Fibroblast of lung (primary cell): ENCODE measurements around the gene GRIA1. TPM values are rescaled to one million over a fixed set of nuclear protein-coding genes. Genes with fewer than 3 reads are reported as not detected.

ENCODE experiments used
- DNase-seq, 2 donors: peaks; one replicate each; pipeline versions ENCODE4 v3.0.0 to v3.0.0-alpha.2; 2010; ENCODE audit warnings: low read depth in 2 of 2
- H2AFZ ChIP-seq: 2 replicates; pipeline ENCODE4 v1.5.1; 2012; ENCODE audit warnings: low read length, control low read depth, inconsistent platforms
- H3K27ac ChIP-seq: 2 replicates; pipeline ENCODE4 v1.5.1; 2011; ENCODE audit warnings: low read length, control low read depth; ENCODE audit not compliant: insufficient read depth
- H3K27me3 ChIP-seq: 2 replicates; pipeline ENCODE4 v1.5.1; 2011; ENCODE audit warnings: mild to moderate bottlenecking, low read length; ENCODE audit not compliant: control insufficient read depth, insufficient read depth
- H3K36me3 ChIP-seq: 2 replicates; pipeline ENCODE4 v1.5.1; 2011; ENCODE audit warnings: low read length; ENCODE audit not compliant: control insufficient read depth, insufficient read depth
- H3K4me1 ChIP-seq: 2 replicates; pipeline ENCODE4 v1.5.1; 2011; ENCODE audit warnings: low read length; ENCODE audit not compliant: control insufficient read depth, insufficient read depth; ENCODE audit errors: extremely low read depth
- H3K4me2 ChIP-seq: 2 replicates; pipeline ENCODE4 v1.5.1; 2011; ENCODE audit warnings: low read length, control low read depth; ENCODE audit not compliant: insufficient read depth; ENCODE audit errors: extremely low read depth
- H3K4me3 ChIP-seq, 4 experiments: fragments of 200-600 bp in 1 of 4; sonication (generic) in 1 of 4; replicated peaks in 1 of 4; 2 replicates each; pipeline ENCODE4 v1.5.1; 2011 to 2016; ENCODE audit warnings: low read length in 4 of 4, low read depth in 3 of 4, mild to moderate bottlenecking in 3 of 4, control low read depth in 2 of 4, inconsistent platforms in 1 of 4, mixed read lengths in 1 of 4; ENCODE audit not compliant: insufficient read depth in 1 of 4; ENCODE audit errors: control extremely low read depth in 1 of 4
- H3K79me2 ChIP-seq: 2 replicates; pipeline ENCODE4 v1.5.1; 2012; ENCODE audit warnings: mild to moderate bottlenecking, low read length, inconsistent platforms; ENCODE audit not compliant: control insufficient read depth, insufficient read depth
- H3K9ac ChIP-seq: 2 replicates; pipeline ENCODE4 v1.5.1; 2011; ENCODE audit warnings: mild to moderate bottlenecking, low read length, control low read depth; ENCODE audit not compliant: insufficient read depth
- H3K9me3 ChIP-seq: 2 replicates; pipeline ENCODE4 v1.5.1; 2012; ENCODE audit warnings: low read depth, low read length; ENCODE audit not compliant: control insufficient read depth, insufficient read depth
- H4K20me1 ChIP-seq: 2 replicates; pipeline ENCODE4 v1.5.1; 2011; ENCODE audit warnings: low read length; ENCODE audit not compliant: control insufficient read depth, insufficient read depth; ENCODE audit errors: extremely low read depth
- EZH2 ChIP-seq: IDR thresholded peaks from 2 replicates; pipeline ENCODE4 v1.5.1; 2012; ENCODE audit warnings: low read length, control low read depth, mild to moderate bottlenecking; ENCODE audit errors: missing control alignments
- polyA plus RNA-seq, 2 donors: library from polyadenylated mRNA; depleted of rRNA in 1 of 2; stranded (reverse) in 1 of 2; unstranded in 1 of 2; fragments of >200 nt; gene quantifications; 2 replicates each; pipeline ENCODE4 v1.2.1, GENCODE V29; 2011 to 2012; ENCODE audit warnings: missing spikeins in 1 of 2
- total RNA-seq: library from RNA; depleted of rRNA; stranded (reverse); fragments of >200 nt; gene quantifications from 2 replicates; pipeline ENCODE4 v1.2.1, GENCODE V29; 2014
- TF ChIP-seq, protein P1 (sequence below), 2 donors: IDR thresholded peaks in 1 of 2; conservative IDR thresholded peaks in 1 of 2; 1 replicate in 1 of 2; 2 replicates in 1 of 2; pipeline ENCODE4 v1.5.1; 2011 to 2012; ENCODE audit warnings: low read length in 2 of 2, control low read depth in 1 of 2, inconsistent platforms in 1 of 2, low read depth in 1 of 2, mild to moderate bottlenecking in 1 of 2

Gene GRIA1
- total and polyA plus RNA-seq, 2 donors (not counting 1 experiment from before 2014, with no cell fraction given): 2.0 to 4.5 TPM

GRCh38 chr5:153523211-153523610, 32.7 kb downstream of the GRIA1 start:
- H3K9ac ChIP-seq: no peak overlapping the region
- H3K79me2 ChIP-seq: no peaks in the 10 kb centered on the region
- peak; percentile 61 to 76 for DNase-seq
- H3K4me3 ChIP-seq: no peak overlapping the region
- peak overlapping the region; percentile 16 for H3K4me2 ChIP-seq
- no peaks in the 10 kb centered on the region for H3K27me3 ChIP-seq
- no peaks in the 10 kb centered on the region for H4K20me1 ChIP-seq
- peak overlapping the region; percentile 15 for H3K27ac ChIP-seq
- TF ChIP-seq, protein P1, sequence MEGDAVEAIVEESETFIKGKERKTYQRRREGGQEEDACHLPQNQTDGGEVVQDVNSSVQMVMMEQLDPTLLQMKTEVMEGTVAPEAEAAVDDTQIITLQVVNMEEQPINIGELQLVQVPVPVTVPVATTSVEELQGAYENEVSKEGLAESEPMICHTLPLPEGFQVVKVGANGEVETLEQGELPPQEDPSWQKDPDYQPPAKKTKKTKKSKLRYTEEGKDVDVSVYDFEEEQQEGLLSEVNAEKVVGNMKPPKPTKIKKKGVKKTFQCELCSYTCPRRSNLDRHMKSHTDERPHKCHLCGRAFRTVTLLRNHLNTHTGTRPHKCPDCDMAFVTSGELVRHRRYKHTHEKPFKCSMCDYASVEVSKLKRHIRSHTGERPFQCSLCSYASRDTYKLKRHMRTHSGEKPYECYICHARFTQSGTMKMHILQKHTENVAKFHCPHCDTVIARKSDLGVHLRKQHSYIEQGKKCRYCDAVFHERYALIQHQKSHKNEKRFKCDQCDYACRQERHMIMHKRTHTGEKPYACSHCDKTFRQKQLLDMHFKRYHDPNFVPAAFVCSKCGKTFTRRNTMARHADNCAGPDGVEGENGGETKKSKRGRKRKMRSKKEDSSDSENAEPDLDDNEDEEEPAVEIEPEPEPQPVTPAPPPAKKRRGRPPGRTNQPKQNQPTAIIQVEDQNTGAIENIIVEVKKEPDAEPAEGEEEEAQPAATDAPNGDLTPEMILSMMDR (conservative IDR thresholded peaks at IDR 0.05 in 1 of 2, IDR thresholded peaks at IDR 0.05 in 1 of 2; ENCODE audit: low read depth in 1 of 2, low read length in 2 of 2): no peak
- no peak for TF ChIP-seq EZH2
- H2AFZ ChIP-seq: no peak overlapping the region
- H3K9me3 ChIP-seq: no peaks in the 10 kb centered on the region
- H3K4me1 ChIP-seq: peaks cover 16% of the 10 kb centered on the region
- H3K36me3 ChIP-seq: no peaks in the 10 kb centered on the region

DNA sequence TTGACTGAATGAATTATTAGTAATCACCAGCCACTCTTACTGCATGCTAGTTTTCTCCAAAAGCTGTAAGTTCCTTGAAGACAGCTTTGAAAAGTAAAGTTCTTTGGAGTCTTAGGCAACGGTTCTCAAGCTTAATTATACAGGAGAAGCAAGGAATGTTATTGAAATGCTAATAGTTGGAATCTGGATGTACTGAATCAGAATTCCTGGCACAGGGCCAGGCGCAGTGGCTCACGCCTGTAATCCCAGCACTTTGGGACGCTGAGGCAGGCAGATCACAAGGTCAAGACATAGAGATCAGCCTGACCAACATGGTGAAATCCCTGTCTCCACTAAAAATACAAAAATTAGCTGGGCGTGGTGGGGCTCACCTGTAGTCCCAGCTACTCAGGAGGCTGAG, 33.4 kb downstream of the GRIA1 start:
- Histone ChIP-seq H3K4me3 (no peak overlapping the region), H3K4me2 (peak overlapping the region; percentile 1), H3K9me3 (no peaks in the 10 kb centered on the region), H3K27me3 (no peaks in the 10 kb centered on the region), H3K4me1 (peaks cover 16% of the 10 kb centered on the region), H3K9ac (no peak overlapping the region), H3K79me2 (no peaks in the 10 kb centered on the region), H3K36me3 (no peaks in the 10 kb centered on the region), H3K27ac (peak overlapping the region; percentile 15), H4K20me1 (no peaks in the 10 kb centered on the region), H2AFZ (no peak overlapping the region)
- peak; percentile 59 to 84 for DNase-seq
- no peak for TF ChIP-seq EZH2
- TF ChIP-seq, protein P1 (conservative IDR thresholded peaks at IDR 0.05 in 1 of 2, IDR thresholded peaks at IDR 0.05 in 1 of 2; ENCODE audit: low read depth in 1 of 2, low read length in 2 of 2): no peak

- Histone ChIP-seq H2AFZ (no peak overlapping the region), H3K4me1 (peaks cover 16% of the 10 kb centered on the region), H4K20me1 (no peaks in the 10 kb centered on the region), H3K9me3 (no peaks in the 10 kb centered on the region), H3K36me3 (no peaks in the 10 kb centered on the region), H3K9ac (no peak overlapping the region), H3K4me3 (no peak overlapping the region), H3K27ac (no peak overlapping the region), H3K27me3 (no peaks in the 10 kb centered on the region), H3K79me2 (no peaks in the 10 kb centered on the region), H3K4me2 (no peak overlapping the region)
- TF ChIP-seq EZH2: no peak
- TF ChIP-seq, protein P1 (conservative IDR thresholded peaks at IDR 0.05 in 1 of 2, IDR thresholded peaks at IDR 0.05 in 1 of 2; ENCODE audit: low read depth in 1 of 2, low read length in 2 of 2): no peak
- DNase-seq: peak in 1 of 2 donors; percentile 66
Measured at GRCh38 chr5:153525536-153525935, 35.1 kb downstream of the GRIA1 start.
